Activated CD4-positive, alpha-beta T cell treated with anti-CD3 and anti-CD28 coated beads, Interleukin-2, amount 50 U/mL, for 24 hours (primary cell): ENCODE data around the gene PTBP2.

Experiments used
- DNase-seq, 2 donors: peaks; one replicate each; pipeline ENCODE4 v3.0.0-alpha.2; 2020; ENCODE audit warnings: low read depth in 1 of 2, low spot score in 1 of 2

The PTBP2 gene

GRCh38 chr1:96820671-96821070 is 99.1 kb downstream of the PTBP2 start:
- no peak for DNase-seq

GRCh38 chr1:96825231-96825630 is 103.6 kb downstream of the PTBP2 start:
- no peak for DNase-seq

- DNase-seq = no peak
Observed at GRCh38 chr1:96825950-96826576, 104.5 kb downstream of the PTBP2 start.

GRCh38 chr1:96833376-96833775 is 111.8 kb downstream of the PTBP2 start:
- DNase-seq = no peak

- no peak for DNase-seq
Observed at GRCh38 chr1:96834986-96835385, 113.4 kb downstream of the PTBP2 start.

- no peak for DNase-seq
Observed at GRCh38 chr1:96837057-96837780, 115.6 kb downstream of the PTBP2 start.

- DNase-seq = no peak
Observed at GRCh38 chr1:96837781-96838216, 116.2 kb downstream of the PTBP2 start.

- DNase-seq = no peak
Observed at GRCh38 chr1:96840396-96840795, 118.8 kb downstream of the PTBP2 start.

- no peak for DNase-seq
Observed at GRCh38 chr1:96842215-96842614, 120.6 kb downstream of the PTBP2 start.

- no peak for DNase-seq
Observed at GRCh38 chr1:96843196-96843595, 121.6 kb downstream of the PTBP2 start.

GRCh38 chr1:96843601-96844000 is 122.0 kb downstream of the PTBP2 start:
- no peak for DNase-seq

- DNase-seq = peak in 1 of 2 donors; percentile 2
Observed at GRCh38 chr1:96845464-96845863, 123.9 kb downstream of the PTBP2 start.

GRCh38 chr1:96861836-96862235 is 140.3 kb downstream of the PTBP2 start:
- DNase-seq = no peak

- no peak for DNase-seq
Observed at GRCh38 chr1:96863449-96863848, 141.9 kb downstream of the PTBP2 start.
